K562 (cell line): ENCODE results near the gene C5orf24. TPM values are rescaled to one million over a fixed set of nuclear protein-coding genes. Genes with fewer than 3 reads are reported as not detected.

Experiments used
- ARID2 ChIP-seq: fragments of 450-650 bp; IDR thresholded peaks from 2 replicates; pipeline ENCODE4 v1.6.1; 2017; ENCODE audit warnings: antibody characterized with exemption, mild to moderate bottlenecking
- BRD9 ChIP-seq: fragments of 450-650 bp; IDR thresholded peaks from 2 replicates; pipeline ENCODE4 v1.6.1; 2018; ENCODE audit warnings: low read depth; ENCODE audit not compliant: partially characterized antibody
- CBFA2T3 ChIP-seq: fragments of 450-650 bp; IDR thresholded peaks from 2 replicates; pipeline ENCODE4 v1.6.1; 2017
- CGGBP1 ChIP-seq: fragments of 250-450 bp; sonication (Bioruptor Pico); IDR thresholded peaks from 2 replicates; pipeline ENCODE4 v1.9.0; 2021; ENCODE audit warnings: mild to moderate bottlenecking
- CREB1 ChIP-seq, 2 experiments: sonication (generic) in 1 of 2; formaldehyde crosslinking in 1 of 2; IDR thresholded peaks; 2 replicates each; pipeline versions ENCODE4 v1.6.1 to v1.8.0; 2012 to 2022; ENCODE audit warnings: inconsistent platforms in 1 of 2, mild to moderate bottlenecking in 1 of 2, missing genetic modification reagents in 1 of 2, moderate library complexity in 1 of 2
- DMBX1 ChIP-seq: fragments of 250-450 bp; sonication (Bioruptor Pico); IDR thresholded peaks from 2 replicates; pipeline ENCODE4 v1.8.0; 2022; ENCODE audit warnings: inconsistent platforms, mild to moderate bottlenecking, moderate library complexity, borderline replicate concordance
- E2F3 ChIP-seq: fragments of 250-450 bp; sonication (Bioruptor Pico); IDR thresholded peaks from 2 replicates; pipeline ENCODE4 v1.4.0; 2020; ENCODE audit warnings: mild to moderate bottlenecking
- FOXP1 ChIP-seq: sonication (generic); formaldehyde crosslinking; IDR thresholded peaks from 2 replicates; pipeline ENCODE4 v1.8.0; 2022; ENCODE audit warnings: mild to moderate bottlenecking, missing genetic modification reagents
- GATA2 ChIP-seq: sonication (generic); formaldehyde crosslinking; IDR thresholded peaks from 2 replicates; pipeline ENCODE4 v1.4.0; 2020; ENCODE audit warnings: mild to moderate bottlenecking, missing genetic modification reagents
- GTF2A2 ChIP-seq: IDR thresholded peaks from 2 replicates; pipeline ENCODE4 v1.6.1; 2016; ENCODE audit warnings: mild to moderate bottlenecking, missing genetic modification characterization, missing compliant biosample characterization
- JUND ChIP-seq, 2 experiments: IDR thresholded peaks; 2 replicates in 1 of 2; 3 replicates in 1 of 2; pipeline ENCODE4 v1.6.1; 2011; ENCODE audit warnings: borderline replicate concordance in 2 of 2, low read depth in 2 of 2, low read length in 2 of 2, improper control_type of control experiment in 1 of 2, missing biosample characterization in 1 of 2, missing genetic modification characterization in 1 of 2, missing genetic modification reagents in 1 of 2
- KHSRP ChIP-seq: fragments of 450-650 bp; IDR thresholded peaks from 2 replicates; pipeline ENCODE4 v1.6.1; 2017
- LCOR ChIP-seq: sonication (generic); formaldehyde crosslinking; IDR thresholded peaks from 2 replicates; pipeline ENCODE4 v1.8.0; 2022; ENCODE audit warnings: mild to moderate bottlenecking, missing genetic modification reagents
- NBN ChIP-seq: fragments of 450-650 bp; IDR thresholded peaks from 2 replicates; pipeline ENCODE4 v1.6.1; 2016; ENCODE audit warnings: low read depth, mild to moderate bottlenecking
- NFXL1 ChIP-seq: fragments of 450-650 bp; formaldehyde crosslinking; IDR thresholded peaks from 2 replicates; pipeline ENCODE4 v1.4.0; 2021; ENCODE audit warnings: mild to moderate bottlenecking
- RERE ChIP-seq: sonication (generic); formaldehyde crosslinking; IDR thresholded peaks from 2 replicates; pipeline ENCODE4 v1.8.0; 2023; ENCODE audit warnings: missing genetic modification reagents, mild to moderate bottlenecking, borderline replicate concordance
- UBTF ChIP-seq, 2 experiments: IDR thresholded peaks; 2 replicates each; pipeline ENCODE4 v1.6.1; 2012; ENCODE audit warnings: improper control_type of control experiment in 2 of 2, low read depth in 2 of 2, low read length in 2 of 2, borderline replicate concordance in 1 of 2
- ZNF24 ChIP-seq: fragments of 450-650 bp; IDR thresholded peaks from 2 replicates; pipeline ENCODE4 v1.6.1; 2016
- ZNF274 ChIP-seq: IDR thresholded peaks from 2 replicates; pipeline ENCODE4 v1.6.1; 2011; ENCODE audit warnings: low read depth, mild to moderate bottlenecking, low read length, moderate library complexity, borderline replicate concordance
- ZNF311 ChIP-seq: fragments of 250-450 bp; sonication (Bioruptor Pico); IDR thresholded peaks from 2 replicates; pipeline ENCODE4 v1.4.0; 2020; ENCODE audit warnings: mild to moderate bottlenecking, moderate library complexity
- ZNF384 ChIP-seq: IDR thresholded peaks from 2 replicates; pipeline ENCODE4 v1.6.1; 2012; ENCODE audit warnings: low read depth, low read length, improper control_type of control experiment
- polyA plus RNA-seq, 8 experiments: library from polyadenylated mRNA; depleted of rRNA in 4 of 8; stranded (reverse) in 5 of 8; unstranded in 3 of 8; fragments of >200 nt; fragmentation: Nextera tagmentation in 2 of 8; fragmentation: Illumina TruSeq in 1 of 8; extraction: Ambion mirVana in 2 of 8; extraction: Trizol in 1 of 8; gene quantifications; 2 replicates each; pipeline versions ENCODE4 v1.2.1 to v1.2.3, GENCODE V29; 2011 to 2014; ENCODE audit warnings: inconsistent platforms in 1 of 8, missing spikeins in 1 of 8
- total RNA-seq, 7 experiments: library from RNA; depleted of rRNA in 6 of 7; stranded (reverse); fragments of >200 nt in 6 of 7; fragmentation: Illumina TruSeq in 2 of 7; extraction: Trizol in 2 of 7; gene quantifications; 2 replicates each; pipeline versions ENCODE4 v1.2.1 to v1.2.3, GENCODE V29; 2011 to 2021; ENCODE audit warnings: low replicate concordance in 1 of 7

C5orf24 gene
- total and polyA plus RNA-seq, 9 of the 15 experiments (the other 6 are each of a cell fraction or from before 2014, with no cell fraction given) = 8.9 to 38.6 (median 28.4) TPM

DNA sequence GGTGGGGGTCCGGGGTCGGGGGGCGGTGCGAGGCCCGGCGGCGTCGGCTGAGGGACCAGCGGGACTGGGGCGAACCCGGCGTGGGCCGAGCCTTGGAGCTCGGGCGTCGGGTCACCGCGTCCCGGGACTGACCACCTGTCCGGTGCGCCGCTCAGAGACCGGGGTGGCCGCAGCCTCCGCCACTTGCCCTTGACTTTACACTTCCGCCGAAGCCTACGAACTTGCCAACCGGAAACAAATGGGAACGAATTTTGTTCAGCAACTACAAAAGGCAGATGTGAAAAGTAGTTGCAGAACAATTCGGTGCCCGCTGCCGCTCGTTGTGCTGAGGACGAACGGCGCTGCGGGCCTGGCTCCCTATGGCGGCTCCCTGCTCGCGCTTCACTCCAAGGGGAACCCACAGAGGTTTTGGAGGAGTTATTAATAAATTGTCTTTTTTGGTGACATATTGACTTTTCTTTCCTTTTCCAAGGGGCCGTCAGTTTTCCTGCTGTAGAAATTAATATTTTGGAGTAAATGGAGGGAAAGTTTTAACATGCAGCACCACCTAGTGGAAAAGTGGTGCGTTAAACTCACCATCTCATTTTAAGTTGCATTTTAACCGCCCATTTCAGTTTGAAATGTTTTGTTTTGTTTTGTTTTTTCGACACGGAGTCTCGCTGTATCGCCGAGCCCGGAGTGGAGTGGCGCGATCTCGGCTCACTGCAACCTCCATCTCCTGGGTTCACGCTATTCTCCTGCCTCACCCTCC, 59.7 kb downstream of the C5orf24 start (continued):
- TF ChIP-seq UBTF (IDR thresholded peaks at IDR 0.05; ENCODE audit: borderline replicate concordance in 1 of 2, low read depth in 2 of 2, low read length in 2 of 2) (peak in 1 of 2 experiments; percentile 18), CBFA2T3 (no peak), CREB1 (IDR thresholded peaks at IDR 0.05) (no peak), CREB1 (CRISPR knock-in tag; IDR thresholded peaks at IDR 0.05) (peak; percentile 18; the same call in 1 of the 2 replicates), RERE (no peak), GTF2A2 (tag) (no peak), ZNF384 (no peak), ZNF24 (no peak), ARID2 (no peak; the same call in 1 of the 2 replicates), GATA2 (CRISPR knock-in tag) (no peak), CGGBP1 (no peak), KHSRP (no peak), JUND (IDR thresholded peaks at IDR 0.05; ENCODE audit: borderline replicate concordance, low read depth, low read length) (no peak), JUND (tag; IDR thresholded peaks at IDR 0.05; ENCODE audit: borderline replicate concordance, low read depth, low read length) (no peak), LCOR (CRISPR knock-in tag) (peak; percentile 87; the same call in 1 of the 2 replicates), DMBX1 (CRISPR knock-in tag) (no peak), NFXL1 (no peak), NBN (peak; percentile 76), E2F3 (CRISPR knock-in tag) (peak; percentile 66; the same call in 1 of the 2 replicates), ZNF311 (no peak), BRD9 (peak; percentile 96), FOXP1 (CRISPR knock-in tag) (no peak), ZNF274 (no peak)
